BJ (cell line): ENCODE results near the gene AOPEP. TPM values are rescaled to one million over a fixed set of nuclear protein-coding genes. Genes with fewer than 3 reads are reported as not detected.

Experiments used
- CTCF ChIA-PET: fragments of 350-600 bp; formaldehyde crosslinking; extraction: SDS; loops from one replicate; lab custom pipeline; 2021; ENCODE audit warnings: antibody characterized with exemption, inconsistent platforms; lab: Yijun Ruan, JAX
- POLR2A ChIA-PET: fragments of 300-600 bp; sonication (Branson Sonifier 250); formaldehyde crosslinking; extraction: SDS; loops from one replicate; lab custom pipeline; 2021; ENCODE audit warnings: antibody characterized with exemption; lab: Charles Lee
- DNase-seq: peaks from one replicate; pipeline ENCODE4 v3.0.0-alpha.2; 2011; ENCODE audit warnings: low read depth
- H3K27me3 ChIP-seq: 2 replicates; pipeline ENCODE4 v1.6.0; 2011; ENCODE audit warnings: low read length; ENCODE audit not compliant: control insufficient read depth, insufficient read depth
- H3K36me3 ChIP-seq: 2 replicates; pipeline ENCODE4 v1.5.1; 2011; ENCODE audit warnings: low read length; ENCODE audit not compliant: control insufficient read depth, insufficient read depth
- H3K4me3 ChIP-seq: 2 replicates; pipeline ENCODE4 v1.5.1; 2011; ENCODE audit warnings: low read depth, mild to moderate bottlenecking, control low read depth, low read length
- CTCF ChIP-seq: IDR thresholded peaks from 2 replicates; pipeline ENCODE4 v1.5.1; 2011; ENCODE audit warnings: low read depth, mild to moderate bottlenecking, control low read depth, inconsistent platforms, low read length, moderate library complexity; ENCODE audit not compliant: insufficient read depth
- polyA plus RNA-seq: library from polyadenylated mRNA; depleted of rRNA; stranded (reverse); fragments of >200 nt; gene quantifications from 2 replicates; pipeline ENCODE4 v1.2.3, GENCODE V29; 2011

Gene AOPEP
- polyA plus RNA-seq, 1 experiment = 52.1 TPM

- POLR2A ChIA-PET = no interaction called here
- CTCF ChIA-PET = interaction anchor here (1.1 kb wide), 1 partner anchor 200 kb away, joined by 3 read pairs; no protein-coding TSS in a partner anchor
- DNase-seq = no peak
Measured at GRCh38 chr9:94931740-94932139, 205.2 kb downstream of the AOPEP start.

GRCh38 chr9:94932652-94933510 lies 206.4 kb downstream of the AOPEP start:
- CTCF ChIA-PET = no interaction called here
- no peak for DNase-seq
- no peak for TF ChIP-seq CTCF
- H3K4me3 ChIP-seq = no peak overlapping the region
- H3K27me3 ChIP-seq = no peaks in the 10 kb centered on the region
- 0 out of 2 replicates have a peak, but pooled peaks cover 1% of the 10 kb centered on the region for H3K36me3 ChIP-seq
- POLR2A ChIA-PET = no interaction called here

More at GRCh38 chr9:94931740-94932139, 205.2 kb downstream of the AOPEP start:
- Histone ChIP-seq H3K36me3 (0 out of 2 replicates have a peak, but pooled peaks cover 1% of the 10 kb centered on the region), H3K4me3 (no peak overlapping the region), H3K27me3 (no peaks in the 10 kb centered on the region)
- no peak for TF ChIP-seq CTCF

- TF ChIP-seq CTCF = no peak
- 0 out of 2 replicates have a peak, but pooled peaks cover 1% of the 10 kb centered on the region for H3K36me3 ChIP-seq
- no peaks in the 10 kb centered on the region for H3K27me3 ChIP-seq
- CTCF ChIA-PET = no interaction called here
- no peak for DNase-seq
- H3K4me3 ChIP-seq = no peak overlapping the region
- POLR2A ChIA-PET = no interaction called here
Measured at GRCh38 chr9:94933511-94933828, 207.0 kb downstream of the AOPEP start.

- no peak for TF ChIP-seq CTCF
- CTCF ChIA-PET = no interaction called here
- no peak overlapping the region for H3K4me3 ChIP-seq
- POLR2A ChIA-PET = no interaction called here
- no peaks in the 10 kb centered on the region for H3K27me3 ChIP-seq
- H3K36me3 ChIP-seq = 0 out of 2 replicates have a peak, but pooled peaks cover 1% of the 10 kb centered on the region
- no peak for DNase-seq
Measured at GRCh38 chr9:94934816-94935328, 208.4 kb downstream of the AOPEP start.

GRCh38 chr9:94935396-94935795 lies 208.9 kb downstream of the AOPEP start:
- Histone ChIP-seq H3K4me3 (no peak overlapping the region), H3K27me3 (no peaks in the 10 kb centered on the region), H3K36me3 (0 out of 2 replicates have a peak, but pooled peaks cover 1% of the 10 kb centered on the region)
- DNase-seq = no peak
- ChIA-PET CTCF (interaction anchor here (1.2 kb wide), 1 partner anchor 10 kb away, joined by 3 read pairs; no protein-coding TSS in a partner anchor), POLR2A (no interaction called here)
- TF ChIP-seq CTCF = no peak
